Measurements from ENCODE around the gene HTR3B.
A peak's percentile ranks its signal among the peaks of the same experiment; 100 is the strongest.
"Not testable (repeated sequence)": the region's sequence is repeated elsewhere in the genome, so short reads cannot be mapped to it uniquely, and the experiment has no call there.

The HTR3B gene, protein sequence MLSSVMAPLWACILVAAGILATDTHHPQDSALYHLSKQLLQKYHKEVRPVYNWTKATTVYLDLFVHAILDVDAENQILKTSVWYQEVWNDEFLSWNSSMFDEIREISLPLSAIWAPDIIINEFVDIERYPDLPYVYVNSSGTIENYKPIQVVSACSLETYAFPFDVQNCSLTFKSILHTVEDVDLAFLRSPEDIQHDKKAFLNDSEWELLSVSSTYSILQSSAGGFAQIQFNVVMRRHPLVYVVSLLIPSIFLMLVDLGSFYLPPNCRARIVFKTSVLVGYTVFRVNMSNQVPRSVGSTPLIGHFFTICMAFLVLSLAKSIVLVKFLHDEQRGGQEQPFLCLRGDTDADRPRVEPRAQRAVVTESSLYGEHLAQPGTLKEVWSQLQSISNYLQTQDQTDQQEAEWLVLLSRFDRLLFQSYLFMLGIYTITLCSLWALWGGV

DNA sequence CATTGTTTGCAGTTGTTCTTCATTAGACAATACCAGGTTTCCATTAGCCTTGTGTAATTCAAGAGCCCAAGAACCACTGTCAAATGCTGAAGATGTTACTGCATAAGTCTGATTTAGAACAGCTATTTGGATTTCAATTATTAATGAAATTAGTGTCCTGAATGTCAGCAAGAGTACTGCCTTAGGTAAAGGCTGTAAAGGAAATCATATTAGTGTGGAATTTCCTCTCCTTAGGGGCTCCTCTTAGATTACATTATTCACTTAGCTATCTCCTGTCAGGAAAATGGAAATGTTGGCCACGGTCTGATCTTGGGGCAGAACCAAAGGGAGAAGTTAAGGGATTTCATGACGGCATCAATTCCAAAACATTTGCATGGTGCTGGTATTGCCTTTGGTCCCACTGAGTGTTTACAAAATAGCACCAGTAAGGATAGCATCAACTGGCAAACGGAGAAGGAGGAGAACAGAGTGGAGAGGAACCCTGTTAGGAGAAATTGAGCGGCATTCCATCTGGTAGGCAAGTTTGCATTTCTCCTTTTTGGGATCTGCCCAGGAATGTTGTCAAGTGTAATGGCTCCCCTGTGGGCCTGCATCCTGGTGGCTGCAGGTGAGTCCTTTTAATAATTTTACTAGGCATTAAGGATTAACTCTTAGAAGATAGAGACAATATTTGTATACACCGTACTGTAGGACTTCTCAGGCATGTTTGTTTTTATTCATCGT lies at the start of gene HTR3B:
Gene HTR3B (plus strand): TSS at position 418 of the 723 bp plus-strand sequence. CDS start 138 bp downstream, at position 556.
- peak in 1 of 14 donors; percentile 33 for DNase-seq

DNA sequence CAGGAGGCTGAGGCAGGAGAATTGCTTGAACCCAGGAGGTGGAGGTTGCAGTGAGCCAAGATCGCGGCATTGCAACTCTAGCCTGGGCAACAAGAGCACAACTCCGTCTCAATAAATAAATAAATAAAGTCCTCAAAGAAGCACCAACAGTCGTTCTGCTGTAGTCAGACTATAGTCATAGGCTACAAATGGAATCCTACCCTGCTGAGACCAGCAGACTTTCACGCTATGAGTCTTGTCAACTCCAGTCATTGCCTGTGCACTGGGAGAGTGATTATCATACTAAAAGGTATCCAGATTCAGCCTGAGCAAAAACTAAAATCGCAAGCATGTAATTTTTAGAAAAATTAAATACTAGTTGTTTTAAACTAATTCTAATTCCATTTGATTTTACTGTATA lies 48.8 kb upstream of the HTR3B start:
- DNase-seq = no peak

DNA sequence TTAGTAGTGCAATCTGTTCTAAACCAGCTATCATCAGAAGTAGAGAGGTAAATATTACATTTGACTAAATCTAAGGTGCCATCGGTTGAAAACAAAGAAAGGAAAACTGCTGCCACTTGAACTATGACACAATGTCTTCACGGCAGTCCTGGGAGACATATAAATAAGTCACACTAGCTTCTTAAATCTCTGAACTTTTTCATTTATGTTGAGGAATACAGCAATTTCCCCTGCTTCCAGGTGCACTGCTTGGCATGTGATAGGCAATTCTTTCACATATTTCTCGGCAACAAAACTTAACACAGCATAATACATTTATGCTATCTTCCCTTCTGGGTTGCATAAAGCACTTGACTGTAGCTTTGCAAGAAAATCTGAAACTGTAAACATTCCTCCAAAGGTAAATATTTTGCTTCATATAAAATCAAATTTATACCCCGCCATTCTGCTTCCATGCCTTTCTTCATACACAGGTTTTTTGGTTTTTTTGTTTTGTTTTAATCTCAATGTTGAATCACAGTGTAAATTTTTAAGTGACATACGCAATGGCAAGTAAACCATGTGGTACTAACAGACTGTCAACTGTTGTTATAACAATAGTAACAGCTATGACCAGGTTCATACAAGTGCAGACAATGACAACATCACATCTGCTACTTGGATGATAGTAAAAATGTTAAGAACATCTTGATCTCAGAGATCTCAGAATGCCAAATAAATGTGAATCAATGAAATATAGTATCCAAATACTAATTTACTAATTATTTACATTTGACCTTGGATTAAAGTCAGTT lies 47.4 kb upstream of the HTR3B start:
- no peak for DNase-seq

DNA sequence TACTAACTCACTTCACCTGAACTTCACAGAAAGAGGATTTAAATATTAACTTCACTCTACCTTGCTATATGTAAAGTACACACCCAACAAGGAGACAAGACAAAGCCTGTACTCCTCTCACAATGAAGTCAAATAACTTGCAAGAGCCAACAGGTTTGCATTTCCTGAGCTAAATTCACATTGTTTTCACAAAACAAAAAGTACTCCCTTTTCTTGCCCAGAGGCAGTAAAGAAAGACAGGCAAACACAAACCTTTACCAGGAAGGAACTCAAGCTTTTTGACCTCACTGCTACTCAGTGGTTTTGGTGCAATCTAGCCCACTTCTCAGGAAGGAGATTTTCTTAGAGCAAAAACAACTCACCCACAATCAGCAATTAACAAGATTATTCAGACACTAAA lies 44.9 kb upstream of the HTR3B start:
- DNase-seq = no peak

DNA sequence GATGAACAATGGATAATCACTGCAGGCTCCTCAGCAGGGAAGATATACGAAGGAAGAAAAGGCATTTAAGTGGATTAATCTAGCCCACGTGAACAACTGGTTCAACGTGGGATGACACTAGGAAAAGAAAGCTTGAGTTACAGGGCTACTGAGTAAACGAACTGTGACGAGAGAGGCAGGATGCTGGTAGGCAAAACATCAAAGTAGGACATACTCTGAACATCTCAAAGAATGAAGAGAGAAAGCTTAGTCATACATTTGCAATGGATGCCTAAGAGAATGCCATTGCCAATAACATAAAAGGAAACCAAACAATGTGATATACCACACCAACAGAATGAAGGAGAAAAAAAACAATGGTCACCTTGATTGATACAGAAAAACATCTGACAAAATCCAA lies 42.2 kb upstream of the HTR3B start:
- no peak for DNase-seq

DNA sequence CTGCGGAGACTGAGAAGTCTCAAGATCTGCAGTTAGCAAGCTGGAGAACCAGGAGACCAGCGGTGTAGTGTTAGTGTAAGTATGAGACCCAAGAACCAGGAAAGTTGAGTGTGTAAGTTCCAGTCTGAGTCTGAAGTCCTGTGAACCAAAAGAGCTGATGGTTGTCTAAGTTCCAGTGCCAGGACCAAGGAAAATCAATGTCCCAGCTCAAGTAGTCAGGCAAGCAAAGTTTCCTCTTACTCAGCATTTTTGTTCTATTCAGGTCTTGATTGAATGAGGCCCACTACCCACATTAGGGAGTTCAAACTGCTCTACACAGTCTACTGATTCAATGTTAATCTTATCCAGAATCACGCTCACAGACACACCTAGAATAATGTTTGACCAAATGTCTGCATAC lies 40.2 kb upstream of the HTR3B start:
- no peak for DNase-seq

DNA sequence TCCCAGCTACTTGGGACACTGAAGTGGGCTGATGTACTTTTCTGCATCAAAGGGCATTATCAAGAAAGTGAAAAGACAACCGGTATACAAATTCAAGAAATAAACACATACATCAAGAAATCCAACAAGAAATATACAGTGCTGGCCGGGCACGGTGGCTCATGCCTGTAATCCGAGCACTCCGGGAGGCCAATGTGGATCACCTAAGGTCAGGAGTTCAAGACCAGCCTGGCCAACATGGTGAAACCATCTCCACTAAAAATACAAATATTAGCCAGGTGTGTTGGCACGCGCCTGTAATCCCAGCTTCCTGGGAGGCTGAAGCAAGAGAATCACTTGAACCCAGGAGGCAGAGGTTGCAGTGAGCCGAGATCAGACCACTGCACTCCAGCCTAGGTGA lies 38.7 kb upstream of the HTR3B start:
- no peak for DNase-seq

DNA sequence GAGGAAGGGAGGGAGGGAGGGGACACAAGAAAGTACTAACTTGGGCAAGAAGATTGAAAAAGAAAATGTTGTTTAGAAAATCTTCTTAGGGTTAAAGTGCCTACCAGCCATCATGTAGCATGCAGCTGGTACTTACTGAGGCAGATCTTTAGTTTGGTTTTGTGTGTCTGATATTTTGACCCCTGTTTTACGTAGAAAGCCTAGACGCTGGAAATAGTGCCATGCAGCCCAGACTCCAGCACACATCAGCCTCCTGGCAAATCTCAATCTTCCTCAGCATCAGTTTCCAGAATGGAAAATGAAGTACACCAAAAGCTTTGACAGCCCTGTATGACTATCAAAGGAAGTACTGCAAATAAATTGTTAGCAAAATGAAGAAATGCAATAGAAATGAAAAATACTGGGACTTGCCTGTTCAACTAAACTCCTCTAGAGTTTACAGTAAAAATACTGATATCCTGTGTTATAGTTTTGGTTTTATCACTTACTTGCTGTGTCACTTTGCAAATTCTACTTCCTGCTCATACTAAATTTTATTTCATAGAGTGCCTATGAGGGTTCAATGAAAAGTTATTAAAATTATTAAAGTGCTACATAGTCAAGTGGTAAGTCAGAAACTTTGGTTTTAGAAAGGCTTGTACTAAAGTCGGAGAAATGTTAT lies 36.6 kb upstream of the HTR3B start:
- no peak for DNase-seq

DNA sequence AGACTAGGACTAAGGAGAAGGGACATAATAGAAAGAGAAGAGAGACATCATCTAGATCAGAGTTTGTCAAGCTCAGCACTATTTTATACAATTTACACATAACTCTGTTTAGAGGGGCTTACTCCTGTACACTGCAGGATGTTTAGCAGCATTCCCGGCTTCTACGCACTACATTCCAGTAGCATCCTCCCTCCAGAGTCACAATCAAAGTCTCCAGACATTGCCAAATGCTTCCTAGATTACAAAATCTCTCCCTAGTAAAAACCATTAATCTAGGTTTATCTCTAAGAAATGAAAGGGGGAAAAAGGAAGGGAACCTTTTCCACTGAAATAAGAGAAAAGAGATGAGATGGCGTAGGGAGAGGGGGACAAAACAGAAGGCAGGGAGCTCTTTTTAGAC lies 33.3 kb upstream of the HTR3B start:
- DNase-seq = no peak

DNA sequence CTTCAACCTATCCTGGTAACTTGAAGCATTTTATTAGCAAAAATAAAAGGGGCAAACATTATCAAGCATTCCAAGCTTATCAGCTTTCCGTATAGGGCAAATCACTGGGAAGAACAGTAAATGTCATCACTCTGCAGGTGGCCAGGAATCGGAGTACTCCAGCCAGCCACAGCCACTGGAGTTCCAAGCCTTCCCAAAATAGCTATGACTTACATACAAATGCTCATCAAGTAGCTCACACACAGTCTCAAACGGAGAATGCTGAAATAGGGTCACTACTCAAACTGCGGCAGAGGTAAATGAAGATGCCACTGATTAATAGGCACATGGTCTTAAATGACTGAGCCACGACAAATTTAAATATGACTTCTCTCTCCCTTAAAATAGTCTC lies 31.4 kb upstream of the HTR3B start:
- peak in 2 of 14 donors; percentile 3 to 88 for DNase-seq

DNA sequence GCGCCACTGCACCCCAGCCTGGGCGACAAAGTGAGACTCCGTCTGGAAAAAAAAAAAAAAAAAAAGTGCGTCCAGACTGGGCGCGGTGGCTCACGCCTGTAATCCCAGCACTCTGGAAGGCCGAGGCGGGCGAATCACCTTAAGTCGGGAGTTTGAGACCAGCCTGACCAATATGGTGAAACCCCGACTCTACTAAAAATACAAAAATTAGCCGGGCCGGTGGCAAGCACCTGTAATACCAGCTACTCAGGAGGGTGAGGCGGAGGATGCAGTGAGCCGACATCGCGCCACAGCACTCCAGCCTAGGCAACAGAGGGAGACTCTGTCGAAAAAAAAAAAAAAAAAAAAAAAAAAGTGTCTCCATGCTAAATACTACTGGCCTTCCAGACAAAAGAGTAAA lies 30.5 kb upstream of the HTR3B start:
- no peak for DNase-seq

DNA sequence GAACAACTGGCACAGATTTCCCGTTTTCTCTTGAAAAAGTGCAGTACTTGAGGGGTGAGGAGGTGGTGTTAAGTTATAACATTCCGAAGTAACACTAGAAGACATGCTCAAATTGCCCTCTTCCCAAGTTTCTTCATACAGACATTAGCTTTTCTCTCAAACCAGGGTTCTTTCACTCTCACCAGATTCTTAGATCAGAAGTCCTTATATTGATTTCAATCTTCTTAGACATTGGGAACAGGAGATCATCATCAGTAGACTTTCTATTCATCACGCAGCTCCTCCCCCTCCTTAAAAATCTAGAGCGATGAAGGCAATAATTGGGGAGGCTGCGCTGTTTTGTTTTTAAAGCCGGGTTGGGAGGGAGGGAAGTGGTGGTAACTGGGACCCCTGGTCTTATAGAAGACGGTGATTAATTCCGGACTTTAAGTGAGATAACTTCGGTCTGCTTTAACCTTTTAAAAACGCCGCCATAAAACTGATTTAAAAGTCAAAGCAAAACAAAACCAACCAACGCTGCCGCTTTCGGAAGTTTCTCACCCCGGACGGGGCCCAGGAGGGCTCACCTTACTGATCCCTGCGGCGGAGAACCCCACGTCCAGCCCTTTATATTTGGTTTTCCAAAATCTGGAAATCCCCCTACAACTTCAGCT lies 29.9 kb upstream of the HTR3B start:
- no peak for DNase-seq

DNA sequence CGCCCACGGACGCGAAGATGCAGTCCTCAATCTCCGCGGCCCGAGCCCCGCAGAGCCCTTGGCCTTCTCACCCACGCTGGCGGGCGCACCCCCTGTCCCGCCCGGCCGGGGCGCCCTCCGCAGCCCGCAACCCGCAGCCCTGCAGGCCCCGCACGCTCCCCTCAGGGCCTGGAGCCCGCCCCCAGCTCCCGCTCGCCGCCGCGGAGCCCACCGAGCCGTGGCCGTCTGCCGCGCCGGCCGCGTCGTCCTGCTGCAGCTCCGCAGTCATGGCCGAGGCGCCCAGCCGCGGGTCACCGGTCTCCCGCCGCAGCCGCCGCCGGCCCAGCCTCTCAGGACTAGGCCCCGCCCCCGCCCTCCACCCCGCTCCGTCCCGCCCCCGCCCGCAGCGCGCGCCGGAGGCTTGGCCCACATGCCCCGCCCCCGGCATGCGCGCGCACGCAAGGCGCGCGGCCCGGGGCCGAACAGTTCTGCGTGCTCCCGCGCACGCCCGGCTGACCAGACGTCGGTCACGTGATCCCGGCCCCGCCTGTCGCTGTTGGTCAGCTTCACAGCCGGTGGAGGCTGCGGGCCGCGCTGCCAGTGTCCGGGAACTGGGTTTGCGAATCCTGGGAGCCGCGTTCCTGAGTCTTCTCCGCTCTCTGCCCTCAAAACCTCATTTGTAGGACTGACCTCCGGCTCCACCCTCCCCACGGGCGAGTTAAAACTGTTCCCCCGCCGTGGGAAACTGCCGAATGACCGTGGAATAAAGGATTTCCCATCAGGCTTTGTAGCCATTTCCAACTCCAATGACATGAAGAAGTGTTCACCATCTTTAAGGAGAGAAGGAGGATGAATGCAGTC lies 29.1 kb upstream of the HTR3B start, which contains the start of gene USP28:
Gene USP28 (minus strand): TSS at position 339 of the 840 bp plus-strand sequence. CDS start 71 bp downstream, at position 268.
- peak; percentile 86 to 98 (median 95) for DNase-seq

DNA sequence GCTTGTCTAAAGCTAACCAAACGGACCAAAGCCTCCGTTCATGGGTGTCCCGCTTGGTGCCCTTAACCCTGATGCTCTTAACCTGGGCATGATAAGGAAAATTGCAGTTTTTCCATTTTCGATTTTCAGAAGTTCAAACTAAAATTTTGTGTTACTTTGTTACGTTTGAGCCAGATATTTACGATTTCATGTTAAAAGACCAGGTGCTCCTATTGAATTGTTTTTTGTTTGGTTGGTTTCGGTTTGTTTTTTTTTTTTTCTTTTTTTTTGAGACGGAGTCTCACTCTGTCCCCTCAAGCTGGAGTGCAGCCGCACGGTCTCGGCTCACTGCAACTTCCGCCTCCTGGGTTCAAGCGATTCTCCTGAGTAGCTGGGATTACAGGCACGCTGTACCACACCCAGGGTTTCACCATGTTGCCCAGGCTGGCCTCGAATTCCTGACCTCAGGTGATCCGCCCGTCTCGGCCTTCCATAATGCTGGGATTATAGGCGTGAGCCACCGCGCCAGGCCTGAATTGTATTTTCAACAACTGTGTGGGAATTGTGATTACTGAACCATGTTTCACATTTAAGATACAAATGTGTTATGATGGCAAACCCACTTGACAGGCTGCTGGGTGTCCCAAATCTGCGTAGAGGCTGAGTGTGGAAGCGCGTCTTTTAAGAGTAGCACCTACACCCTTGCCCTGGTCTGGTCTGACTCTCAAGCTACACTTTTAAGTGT lies 28.4 kb upstream of the HTR3B start:
- peak in 1 of 14 donors; percentile 11 for DNase-seq

DNA sequence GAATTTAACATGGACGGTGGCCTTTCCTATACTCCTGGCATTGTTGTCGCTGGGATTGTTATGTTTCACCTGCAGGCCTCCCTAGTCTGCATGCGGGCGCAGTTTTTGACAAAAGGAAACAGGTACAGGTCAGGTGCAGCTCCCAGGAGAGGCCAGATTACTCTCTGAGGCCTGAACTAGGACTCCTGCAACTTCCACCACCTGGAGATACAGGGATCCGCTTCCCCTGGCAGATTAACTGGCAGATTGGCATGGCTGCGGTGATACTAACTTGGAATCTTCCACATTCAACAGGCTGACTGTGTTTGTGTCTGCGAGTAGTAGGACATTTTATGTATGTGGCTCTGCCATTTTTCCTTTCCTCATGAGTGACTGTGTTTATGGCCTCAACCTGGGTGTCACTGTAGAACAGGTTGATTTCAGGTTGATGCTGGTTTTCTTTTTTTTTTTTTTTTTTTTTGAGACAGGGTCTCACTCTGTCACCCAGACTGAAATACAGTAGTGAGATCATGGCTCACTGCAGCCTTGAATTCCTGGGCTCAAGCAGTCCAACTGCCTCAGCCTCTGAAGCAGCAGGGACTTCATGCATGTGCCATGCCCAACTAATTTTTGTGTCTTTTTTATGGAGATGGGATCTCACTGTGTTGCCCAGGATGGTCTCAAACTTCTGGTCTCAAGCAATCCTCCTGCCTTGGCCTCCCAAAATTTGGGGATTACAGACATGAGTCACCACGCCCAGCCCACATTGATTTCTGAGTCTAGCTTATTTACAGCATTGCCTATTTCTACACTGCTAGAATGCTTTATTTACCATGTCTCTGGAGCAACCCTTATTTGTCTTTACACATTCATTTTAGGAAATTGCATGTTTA lies 27.6 kb upstream of the HTR3B start:
- DNase-seq = no peak

DNA sequence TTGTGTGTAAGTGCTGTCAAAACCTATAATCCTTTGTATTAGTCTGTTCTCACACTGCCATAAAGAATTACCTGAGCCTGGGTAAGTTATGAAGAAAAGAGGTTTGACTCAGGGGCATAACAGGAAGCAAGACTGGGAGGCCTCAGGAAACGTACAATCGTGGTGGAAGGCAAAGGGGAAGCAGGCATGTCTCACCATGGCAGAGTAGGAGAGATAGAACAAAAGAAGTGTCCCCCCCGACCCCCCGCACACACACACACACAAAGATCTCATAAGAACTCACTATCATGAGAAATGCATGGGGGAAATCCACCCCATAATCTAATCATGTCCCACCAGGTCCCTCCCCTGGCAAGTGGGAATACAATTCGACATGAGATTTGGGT lies 26.9 kb upstream of the HTR3B start:
- DNase-seq = no peak

DNA sequence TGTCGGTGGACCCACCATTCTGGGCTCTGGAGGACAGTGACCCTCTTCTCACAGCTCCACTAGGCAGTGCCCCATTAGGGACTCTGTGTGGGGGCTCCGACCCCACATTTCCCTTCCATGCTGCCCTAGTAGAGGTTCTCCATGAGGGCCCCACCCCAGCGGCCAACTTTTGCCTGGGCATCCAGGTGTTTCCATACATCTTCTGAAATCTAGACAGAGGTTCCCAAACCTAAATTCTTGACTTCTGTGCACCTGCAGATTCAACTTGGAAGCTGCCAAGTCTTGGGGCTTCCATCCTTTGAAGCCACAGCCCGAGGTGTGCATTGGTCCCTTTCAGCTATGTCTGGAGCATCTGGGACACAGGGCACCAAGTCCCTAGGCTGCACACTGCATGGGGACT lies 25.1 kb upstream of the HTR3B start:
- not testable (repeated sequence) for DNase-seq

DNA sequence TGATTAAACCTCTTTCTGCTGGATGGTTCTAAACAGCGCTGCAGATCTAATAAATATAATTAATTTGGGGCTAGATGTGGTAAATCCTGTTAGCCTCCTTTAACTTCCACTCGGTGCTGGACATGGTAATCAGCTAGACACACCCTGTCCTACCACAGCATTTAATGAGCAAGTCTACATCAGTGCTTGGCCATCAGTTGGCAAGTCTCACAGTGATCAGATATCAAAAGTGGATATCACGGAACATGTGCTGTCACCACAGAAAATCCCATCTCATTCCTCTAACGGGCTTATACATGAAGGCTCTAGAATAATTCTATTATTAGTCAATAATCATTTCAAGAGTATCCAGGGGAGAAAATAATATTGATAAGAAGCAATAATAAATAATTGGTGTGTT lies 23.6 kb upstream of the HTR3B start:
- no peak for DNase-seq

DNA sequence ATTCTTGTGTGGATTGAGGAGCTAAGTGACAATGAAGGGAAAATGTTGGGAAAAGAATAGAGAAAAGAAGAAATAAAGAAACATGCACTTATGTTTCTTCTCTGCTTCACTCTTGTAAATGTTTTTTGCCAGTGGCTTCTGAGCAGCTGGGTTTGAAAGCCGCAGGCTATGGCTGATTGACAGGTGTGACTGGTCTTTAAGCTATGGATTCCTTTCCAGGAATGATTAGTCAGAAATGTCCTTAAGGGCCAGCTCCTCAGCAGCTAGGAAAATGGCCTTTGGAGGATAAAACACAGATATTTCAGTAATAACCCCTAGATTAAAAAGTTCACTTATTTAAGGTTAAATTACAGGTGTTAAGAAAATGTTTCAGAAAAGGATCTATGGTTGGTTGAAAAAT lies 22.7 kb upstream of the HTR3B start:
- DNase-seq = no peak
